ENCODE data around the gene GUCA1A.

GRCh38 chr6:42194056-42194455 lies 20.9 kb downstream of the GUCA1A start:
- TF ChIP-seq, protein P1, sequence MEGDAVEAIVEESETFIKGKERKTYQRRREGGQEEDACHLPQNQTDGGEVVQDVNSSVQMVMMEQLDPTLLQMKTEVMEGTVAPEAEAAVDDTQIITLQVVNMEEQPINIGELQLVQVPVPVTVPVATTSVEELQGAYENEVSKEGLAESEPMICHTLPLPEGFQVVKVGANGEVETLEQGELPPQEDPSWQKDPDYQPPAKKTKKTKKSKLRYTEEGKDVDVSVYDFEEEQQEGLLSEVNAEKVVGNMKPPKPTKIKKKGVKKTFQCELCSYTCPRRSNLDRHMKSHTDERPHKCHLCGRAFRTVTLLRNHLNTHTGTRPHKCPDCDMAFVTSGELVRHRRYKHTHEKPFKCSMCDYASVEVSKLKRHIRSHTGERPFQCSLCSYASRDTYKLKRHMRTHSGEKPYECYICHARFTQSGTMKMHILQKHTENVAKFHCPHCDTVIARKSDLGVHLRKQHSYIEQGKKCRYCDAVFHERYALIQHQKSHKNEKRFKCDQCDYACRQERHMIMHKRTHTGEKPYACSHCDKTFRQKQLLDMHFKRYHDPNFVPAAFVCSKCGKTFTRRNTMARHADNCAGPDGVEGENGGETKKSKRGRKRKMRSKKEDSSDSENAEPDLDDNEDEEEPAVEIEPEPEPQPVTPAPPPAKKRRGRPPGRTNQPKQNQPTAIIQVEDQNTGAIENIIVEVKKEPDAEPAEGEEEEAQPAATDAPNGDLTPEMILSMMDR (conservative IDR thresholded peaks at IDR 0.05; ENCODE audit: low read depth, low read length): no peak
- TF ChIP-seq EZH2 (IDR thresholded peaks at IDR 0.05; ENCODE audit: low read length, unreplicated experiment) (no peak), EZH2phosphoT487 (IDR thresholded peaks at IDR 0.05; ENCODE audit: borderline replicate concordance, low read length) (no peak)
